Small intestine (tissue), 7 donors: ENCODE results near the gene DOCK2. TPM values are rescaled to one million over a fixed set of nuclear protein-coding genes. Genes with fewer than 3 reads are reported as not detected.

Source experiments
- DNase-seq, 2 donors: peaks; one replicate each; pipeline versions ENCODE4 v3.0.0 to v3.0.0-alpha.2; 2013
- FAIRE-seq: peaks from 2 replicates; lab custom pipeline; 2012; peaks lifted over from hg19 to GRCh38; lab: Jason Lieb, UNC
- H3K27ac ChIP-seq, 3 donors: one replicate each; pipeline ENCODE4 v1.5.1; 2013; ENCODE audit warnings: low read length in 2 of 3, mild to moderate bottlenecking in 2 of 3, control low read depth in 1 of 3, inconsistent platforms in 1 of 3, low read depth in 1 of 3, moderate library complexity in 1 of 3
- H3K27me3 ChIP-seq, 3 donors: one replicate each; pipeline ENCODE4 v1.6.1; 2013; ENCODE audit warnings: low read length in 3 of 3, inconsistent platforms in 1 of 3; ENCODE audit not compliant: control insufficient read depth in 3 of 3, insufficient read depth in 3 of 3
- H3K36me3 ChIP-seq, 3 donors: one replicate each; pipeline ENCODE4 v1.6.1; 2013; ENCODE audit warnings: low read length in 3 of 3, inconsistent platforms in 1 of 3, low read depth in 1 of 3, mild to moderate bottlenecking in 1 of 3, moderate library complexity in 1 of 3; ENCODE audit not compliant: control insufficient read depth in 3 of 3, insufficient read depth in 2 of 3
- H3K4me1 ChIP-seq, 3 donors: one replicate each; pipeline ENCODE4 v1.6.1; 2013; ENCODE audit warnings: low read length in 2 of 3, inconsistent platforms in 1 of 3, low read depth in 1 of 3, mild to moderate bottlenecking in 1 of 3, moderate library complexity in 1 of 3; ENCODE audit not compliant: control insufficient read depth in 3 of 3, insufficient read depth in 2 of 3
- H3K4me3 ChIP-seq, 3 donors: one replicate each; pipeline ENCODE4 v1.5.1; 2013; ENCODE audit warnings: low read length in 3 of 3, control low read depth in 1 of 3, inconsistent platforms in 1 of 3, low read depth in 1 of 3, mild to moderate bottlenecking in 1 of 3, moderate library complexity in 1 of 3
- H3K9me3 ChIP-seq, 2 donors: one replicate each; pipeline ENCODE4 v1.6.1; 2013; ENCODE audit warnings: low read depth in 1 of 2, low read length in 1 of 2; ENCODE audit not compliant: control insufficient read depth in 2 of 2, insufficient read depth in 1 of 2
- WGBS, 3 donors: extraction: QIAGEN DNeasy Blood & Tissue Kit; methylation state at CpG; one replicate each; pipeline ENCODE4 v1.1.7; 2013; 5-methylcytosine and 5-hydroxymethylcytosine counted together
- polyA plus RNA-seq, 4 donors: library from polyadenylated mRNA; stranded (reverse) in 3 of 4; unstranded in 1 of 4; fragments of 200-250 nt in 3 of 4; fragments of 120-200 nt in 1 of 4; gene quantifications; one replicate each; pipeline versions ENCODE4 v1.2.1 to v1.2.3, GENCODE V29; 2013
- donor health status: healthy with polysubstance abuse.
- donor health status: control.
- donor health status: control.
- donor health status: Bipolar disorder and iron deficiency.
- donor health status: healthy.

The DOCK2 gene
- polyA plus RNA-seq, 4 donors = 1.3 to 5.9 (median 3.0) TPM

DNA sequence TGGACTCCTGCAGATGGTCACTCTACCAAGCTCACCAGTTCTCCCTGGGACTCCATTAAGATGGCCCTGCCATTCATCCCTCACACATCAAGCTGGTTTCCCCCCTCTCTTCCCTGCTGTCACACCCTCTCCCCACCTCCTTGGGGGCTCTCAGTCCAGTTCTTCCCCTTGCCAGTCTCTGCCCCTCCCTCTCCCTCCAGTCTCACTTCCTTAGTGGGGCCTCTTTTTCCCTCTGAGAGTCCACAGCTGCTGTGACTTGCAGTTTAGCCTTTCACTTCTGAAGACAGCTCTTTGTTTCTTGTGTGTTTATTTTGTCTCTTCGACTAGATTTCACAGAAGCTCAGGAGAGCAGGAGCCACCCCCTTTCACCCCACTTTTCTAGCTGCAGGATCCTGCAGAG, 10.5 kb downstream of the DOCK2 start:
- 7 to 24% (median 11%) methylated on average over 1 of the region's 1 CpG for WGBS, 3 donors
- no peaks in the 10 kb centered on the region for H3K4me1 ChIP-seq
- H3K27ac ChIP-seq = no peak overlapping the region
- no peak overlapping the region for H3K4me3 ChIP-seq
- DNase-seq (no peak), FAIRE-seq (no peak)
- H3K36me3 ChIP-seq = no peaks in the 10 kb centered on the region
- no peaks in the 10 kb centered on the region for H3K27me3 ChIP-seq
- H3K9me3 ChIP-seq = no peaks in the 10 kb centered on the region

DNA sequence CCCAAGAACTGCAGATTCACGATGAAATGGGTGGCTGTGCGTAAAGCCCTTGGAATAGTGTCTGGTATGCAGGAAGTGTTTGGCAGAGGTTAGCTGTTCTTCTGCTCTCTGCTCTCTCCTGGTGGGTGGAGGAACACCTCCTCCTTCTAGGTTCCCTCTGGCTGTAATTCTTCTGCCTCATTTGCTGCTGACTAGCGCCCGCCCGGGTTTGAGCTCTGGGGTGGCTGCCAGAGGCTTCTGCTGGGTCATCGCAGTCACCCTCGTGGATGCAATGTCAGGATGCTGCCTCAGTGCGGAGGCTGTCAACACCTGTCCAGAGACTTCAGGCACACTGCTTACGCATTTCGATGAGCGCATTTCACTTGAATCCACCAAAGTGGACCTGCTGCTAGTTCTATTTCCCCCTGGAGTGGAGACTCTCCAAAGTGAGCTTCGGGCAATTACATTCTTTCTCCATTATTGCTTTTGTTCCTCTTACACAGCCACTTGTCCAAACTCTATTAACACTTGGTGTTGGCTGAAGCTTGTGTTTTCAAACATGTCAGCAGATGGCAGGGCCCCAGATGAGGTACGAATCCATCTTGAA, 11.7 kb downstream of the DOCK2 start:
- Histone ChIP-seq H3K36me3 (no peaks in the 10 kb centered on the region), H3K4me3 (no peak overlapping the region), H3K27ac (no peak overlapping the region), H3K4me1 (no peaks in the 10 kb centered on the region), H3K27me3 (no peaks in the 10 kb centered on the region), H3K9me3 (no peaks in the 10 kb centered on the region)
- 77 to 87% (median 77%) methylated on average over 13 of the region's 13 CpGs for WGBS, 3 donors
- DNase-seq (no peak), FAIRE-seq (no peak)

DNA sequence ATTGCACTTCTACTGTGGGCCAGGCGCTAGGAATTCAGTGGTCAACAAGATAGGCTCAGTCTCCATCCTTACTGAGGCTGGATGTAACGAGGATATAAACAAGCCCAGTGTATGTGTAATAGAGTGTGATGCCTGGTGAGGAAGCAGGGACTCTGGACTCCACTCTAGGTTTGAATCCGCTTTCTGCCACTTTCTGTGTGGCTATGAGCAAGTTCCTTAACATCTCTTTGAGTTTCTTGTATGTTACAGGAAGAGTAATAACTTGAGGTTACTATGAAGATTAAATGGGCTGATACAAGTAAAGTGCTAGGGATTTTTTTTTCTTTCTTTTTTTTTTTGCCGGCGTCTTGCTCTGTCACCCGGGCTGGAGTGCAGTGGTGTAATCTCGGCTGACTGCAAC, 12.4 kb downstream of the DOCK2 start:
- FAIRE-seq (no peak), DNase-seq (no peak)
- no peaks in the 10 kb centered on the region for H3K4me1 ChIP-seq
- no peaks in the 10 kb centered on the region for H3K27me3 ChIP-seq
- H3K9me3 ChIP-seq = no peaks in the 10 kb centered on the region
- no peak overlapping the region for H3K4me3 ChIP-seq
- H3K27ac ChIP-seq = no peak overlapping the region
- 58 to 65% (median 61%) methylated on average over 7 of the region's 7 CpGs for WGBS, 3 donors
- no peaks in the 10 kb centered on the region for H3K36me3 ChIP-seq

DNA sequence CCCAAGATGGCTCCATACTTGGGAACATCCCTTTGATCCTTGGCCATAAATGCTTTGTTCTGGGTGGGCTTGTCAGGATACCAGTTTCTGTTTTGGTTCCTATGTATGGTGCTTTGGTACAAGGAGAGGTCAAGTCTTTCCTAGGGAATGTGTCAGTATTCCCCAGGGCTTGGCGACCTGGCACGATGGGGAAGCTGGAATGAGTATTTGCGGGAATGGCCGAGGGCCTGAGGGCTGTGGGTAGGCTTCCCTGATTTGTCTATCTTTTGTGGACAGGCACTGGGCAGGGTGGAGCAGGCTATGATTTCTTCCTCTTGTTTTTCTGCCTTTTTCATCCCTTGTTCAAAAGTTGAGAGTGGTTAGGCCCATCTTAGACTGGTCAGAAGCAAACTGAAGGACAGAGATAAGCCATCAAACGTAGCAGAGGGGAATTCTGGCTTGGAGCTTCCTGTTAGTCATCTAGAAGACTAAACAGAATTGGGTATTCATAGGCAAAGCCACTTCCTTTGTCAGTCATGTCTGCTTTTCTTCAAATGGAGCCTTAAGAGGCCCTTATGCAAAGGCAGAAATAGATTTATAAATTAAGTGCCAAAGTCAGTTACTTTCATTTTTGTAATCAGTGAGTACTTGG, 13.7 kb downstream of the DOCK2 start:
- H3K4me1 ChIP-seq = no peaks in the 10 kb centered on the region
- no peaks in the 10 kb centered on the region for H3K36me3 ChIP-seq
- peak overlapping the region in 2 of 3 donors; percentile 21 to 38 for H3K27ac ChIP-seq
- no peaks in the 10 kb centered on the region for H3K9me3 ChIP-seq
- H3K27me3 ChIP-seq = no peaks in the 10 kb centered on the region
- FAIRE-seq (no peak), DNase-seq (no peak)
- 66 to 76% (median 67%) methylated on average over 5 of the region's 5 CpGs for WGBS, 3 donors
- no peak overlapping the region for H3K4me3 ChIP-seq

DNA sequence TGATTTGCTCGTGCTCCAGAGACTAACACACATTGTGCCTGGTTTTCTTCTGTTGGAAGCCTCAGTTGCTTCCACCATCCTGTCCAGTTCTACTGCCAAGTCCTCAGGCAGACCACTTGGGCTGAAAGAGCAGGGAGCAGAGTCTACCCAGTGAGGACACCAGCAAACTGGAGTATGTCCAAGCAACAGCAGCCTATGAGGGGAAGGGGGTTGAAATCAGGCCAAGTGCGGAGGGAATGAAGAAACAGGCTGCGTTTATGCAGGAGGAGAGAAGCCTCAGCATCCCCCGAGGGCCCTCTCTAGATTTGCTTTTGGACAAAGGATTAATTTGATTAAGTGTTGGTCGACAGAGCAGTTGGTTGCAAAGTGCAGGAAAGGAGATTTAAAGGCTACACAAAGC, 14.5 kb downstream of the DOCK2 start:
- DNase-seq = no peak
- H3K27ac ChIP-seq = peak overlapping the region in 1 of 3 donors; percentile 28
- no peak for FAIRE-seq

DNA sequence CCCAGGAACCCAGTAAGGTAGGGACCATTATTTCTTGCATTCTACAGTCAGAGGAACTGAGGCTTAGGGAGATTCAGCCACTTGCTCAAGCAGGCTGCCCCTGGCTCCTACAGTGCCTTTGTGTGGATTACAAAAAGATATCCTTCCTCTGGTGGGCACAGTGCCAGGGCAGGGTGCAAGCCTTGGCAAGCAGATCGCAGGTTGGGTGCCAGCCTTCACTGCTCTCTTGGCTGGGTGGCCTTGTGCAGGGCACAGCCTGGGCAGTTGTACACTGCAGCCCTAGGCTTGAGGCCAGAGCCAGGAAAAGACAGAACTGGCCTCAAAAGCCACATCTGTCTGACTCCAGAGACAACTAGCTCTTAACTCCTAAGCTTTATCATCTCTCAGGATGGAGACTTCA, 15.0 kb downstream of the DOCK2 start:
- Histone ChIP-seq H3K27ac (no peak overlapping the region), H3K4me3 (no peak overlapping the region), H3K4me1 (no peaks in the 10 kb centered on the region), H3K36me3 (no peaks in the 10 kb centered on the region), H3K9me3 (no peaks in the 10 kb centered on the region), H3K27me3 (no peaks in the 10 kb centered on the region)
- DNase-seq = no peak
- 0 to 9% (median 0%) methylated on average over 1 of the region's 1 CpG for WGBS, 3 donors
- no peak for FAIRE-seq

More for the DNA sequence above, 14.5 kb downstream of the DOCK2 start:
- no peaks in the 10 kb centered on the region for H3K9me3 ChIP-seq
- H3K36me3 ChIP-seq = no peaks in the 10 kb centered on the region
- no peaks in the 10 kb centered on the region for H3K4me1 ChIP-seq
- H3K27me3 ChIP-seq = no peaks in the 10 kb centered on the region
- WGBS, 3 donors = 52 to 66% (median 60%) methylated on average over 5 of the region's 5 CpGs
- no peak overlapping the region for H3K4me3 ChIP-seq

DNA sequence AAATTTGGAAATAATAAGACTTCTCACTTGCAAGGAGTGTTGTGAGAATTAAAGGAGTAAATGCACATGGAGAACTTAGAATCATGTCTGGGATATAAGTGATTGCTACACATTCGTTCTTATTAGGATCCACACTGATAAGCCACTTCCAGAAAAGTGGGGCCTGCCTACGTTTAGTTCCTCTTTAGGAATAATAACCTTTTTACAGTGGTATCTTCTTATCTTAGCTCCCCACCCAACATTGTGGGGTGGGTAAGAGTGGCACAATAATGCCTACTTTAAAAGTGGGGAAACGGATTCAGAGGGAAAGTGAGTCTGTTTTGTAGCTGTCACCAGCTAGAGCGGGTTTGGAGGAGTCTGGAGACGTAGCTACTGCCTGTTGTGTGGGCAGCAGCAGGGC, 16.0 kb downstream of the DOCK2 start:
- no peak for DNase-seq
- 57 to 81% (median 70%) methylated on average over 5 of the region's 5 CpGs for WGBS, 3 donors
- H3K27me3 ChIP-seq = no peaks in the 10 kb centered on the region
- H3K4me3 ChIP-seq = no peak overlapping the region
- FAIRE-seq = no peak
- no peaks in the 10 kb centered on the region for H3K4me1 ChIP-seq
- H3K9me3 ChIP-seq = no peaks in the 10 kb centered on the region
- no peak overlapping the region for H3K27ac ChIP-seq
- no peaks in the 10 kb centered on the region for H3K36me3 ChIP-seq

DNA sequence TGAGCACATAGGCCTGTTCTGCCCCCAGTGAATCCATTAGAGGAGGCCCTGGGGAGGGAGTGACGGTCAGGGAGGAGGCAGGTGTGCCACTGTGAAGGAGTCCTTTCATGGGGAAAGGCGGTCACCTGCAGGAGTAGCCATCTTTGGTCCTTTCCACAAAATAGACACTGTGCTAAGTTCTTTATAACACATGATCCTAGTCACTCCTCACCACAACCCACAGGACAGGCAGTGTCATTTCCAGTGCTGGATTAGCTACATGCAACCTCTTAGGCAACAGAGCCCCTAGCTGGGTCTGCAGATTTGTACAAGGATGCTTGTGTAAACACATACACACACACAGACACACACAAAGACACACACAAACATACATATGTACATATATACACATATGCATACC, 18.3 kb downstream of the DOCK2 start:
- Histone ChIP-seq H3K36me3 (no peaks in the 10 kb centered on the region), H3K9me3 (no peaks in the 10 kb centered on the region), H3K4me1 (no peaks in the 10 kb centered on the region), H3K4me3 (no peak overlapping the region), H3K27ac (no peak overlapping the region), H3K27me3 (no peaks in the 10 kb centered on the region)
- 58 to 84% (median 63%) methylated on average over 2 of the region's 2 CpGs for WGBS, 3 donors
- FAIRE-seq (no peak), DNase-seq (no peak)
